Fibroblast of lung (primary cell): ENCODE measurements around the gene MICAL2. TPM values are rescaled to one million over a fixed set of nuclear protein-coding genes. Genes with fewer than 3 reads are reported as not detected.
A peak's percentile ranks its signal among the peaks of the same experiment; 100 is the strongest.

Source experiments
- DNase-seq, 2 donors: peaks; one replicate each; pipeline versions ENCODE4 v3.0.0 to v3.0.0-alpha.2; 2010; ENCODE audit warnings: low read depth in 2 of 2
- H2AFZ ChIP-seq: 2 replicates; pipeline ENCODE4 v1.5.1; 2012; ENCODE audit warnings: low read length, control low read depth, inconsistent platforms
- H3K27ac ChIP-seq: 2 replicates; pipeline ENCODE4 v1.5.1; 2011; ENCODE audit warnings: low read length, control low read depth; ENCODE audit not compliant: insufficient read depth
- H3K27me3 ChIP-seq: 2 replicates; pipeline ENCODE4 v1.5.1; 2011; ENCODE audit warnings: mild to moderate bottlenecking, low read length; ENCODE audit not compliant: control insufficient read depth, insufficient read depth
- H3K36me3 ChIP-seq: 2 replicates; pipeline ENCODE4 v1.5.1; 2011; ENCODE audit warnings: low read length; ENCODE audit not compliant: control insufficient read depth, insufficient read depth
- H3K4me1 ChIP-seq: 2 replicates; pipeline ENCODE4 v1.5.1; 2011; ENCODE audit warnings: low read length; ENCODE audit not compliant: control insufficient read depth, insufficient read depth; ENCODE audit errors: extremely low read depth
- H3K4me2 ChIP-seq: 2 replicates; pipeline ENCODE4 v1.5.1; 2011; ENCODE audit warnings: low read length, control low read depth; ENCODE audit not compliant: insufficient read depth; ENCODE audit errors: extremely low read depth
- H3K4me3 ChIP-seq, 4 experiments: fragments of 200-600 bp in 1 of 4; sonication (generic) in 1 of 4; replicated peaks in 1 of 4; 2 replicates each; pipeline ENCODE4 v1.5.1; 2011 to 2016; ENCODE audit warnings: low read length in 4 of 4, low read depth in 3 of 4, mild to moderate bottlenecking in 3 of 4, control low read depth in 2 of 4, inconsistent platforms in 1 of 4, mixed read lengths in 1 of 4; ENCODE audit not compliant: insufficient read depth in 1 of 4; ENCODE audit errors: control extremely low read depth in 1 of 4
- H3K79me2 ChIP-seq: 2 replicates; pipeline ENCODE4 v1.5.1; 2012; ENCODE audit warnings: mild to moderate bottlenecking, low read length, inconsistent platforms; ENCODE audit not compliant: control insufficient read depth, insufficient read depth
- H3K9ac ChIP-seq: 2 replicates; pipeline ENCODE4 v1.5.1; 2011; ENCODE audit warnings: mild to moderate bottlenecking, low read length, control low read depth; ENCODE audit not compliant: insufficient read depth
- H3K9me3 ChIP-seq: 2 replicates; pipeline ENCODE4 v1.5.1; 2012; ENCODE audit warnings: low read depth, low read length; ENCODE audit not compliant: control insufficient read depth, insufficient read depth
- H4K20me1 ChIP-seq: 2 replicates; pipeline ENCODE4 v1.5.1; 2011; ENCODE audit warnings: low read length; ENCODE audit not compliant: control insufficient read depth, insufficient read depth; ENCODE audit errors: extremely low read depth
- CTCF ChIP-seq, 2 donors: IDR thresholded peaks in 1 of 2; conservative IDR thresholded peaks in 1 of 2; 1 replicate in 1 of 2; 2 replicates in 1 of 2; pipeline ENCODE4 v1.5.1; 2011 to 2012; ENCODE audit warnings: low read length in 2 of 2, control low read depth in 1 of 2, inconsistent platforms in 1 of 2, low read depth in 1 of 2, mild to moderate bottlenecking in 1 of 2
- EZH2 ChIP-seq: IDR thresholded peaks from 2 replicates; pipeline ENCODE4 v1.5.1; 2012; ENCODE audit warnings: low read length, control low read depth, mild to moderate bottlenecking; ENCODE audit errors: missing control alignments
- polyA plus RNA-seq, 2 donors: library from polyadenylated mRNA; depleted of rRNA in 1 of 2; stranded (reverse) in 1 of 2; unstranded in 1 of 2; fragments of >200 nt; gene quantifications; 2 replicates each; pipeline ENCODE4 v1.2.1, GENCODE V29; 2011 to 2012; ENCODE audit warnings: missing spikeins in 1 of 2
- total RNA-seq: library from RNA; depleted of rRNA; stranded (reverse); fragments of >200 nt; gene quantifications from 2 replicates; pipeline ENCODE4 v1.2.1, GENCODE V29; 2014

The MICAL2 gene
- total and polyA plus RNA-seq, 2 donors (not counting 1 experiment from before 2014, with no cell fraction given): 78.5 to 275 TPM

- Histone ChIP-seq H2AFZ (no peak overlapping the region), H3K27me3 (no peaks in the 10 kb centered on the region), H3K9ac (no peak overlapping the region), H3K4me3 (no peak overlapping the region), H3K4me2 (no peak overlapping the region), H3K79me2 (peaks cover 55% of the 10 kb centered on the region), H3K27ac (no peak overlapping the region), H3K36me3 (peaks cover 14% of the 10 kb centered on the region), H3K9me3 (no peaks in the 10 kb centered on the region), H3K4me1 (peaks cover 48% of the 10 kb centered on the region), H4K20me1 (no peaks in the 10 kb centered on the region)
- no peak for TF ChIP-seq EZH2
- TF ChIP-seq CTCF (conservative IDR thresholded peaks at IDR 0.05 in 1 of 2, IDR thresholded peaks at IDR 0.05 in 1 of 2; ENCODE audit: low read depth in 1 of 2, low read length in 2 of 2): no peak
- no peak for DNase-seq
These were observed 31.8 kb downstream of the MICAL2 start for GRCh38 chr11:12142176-12142575.

- no peak overlapping the region for H2AFZ ChIP-seq
- H3K36me3 ChIP-seq: peaks cover 14% of the 10 kb centered on the region
- H3K27ac ChIP-seq: peak overlapping the region; percentile 11
- no peak overlapping the region for H3K4me2 ChIP-seq
- no peak overlapping the region for H3K4me3 ChIP-seq
- no peaks in the 10 kb centered on the region for H3K9me3 ChIP-seq
- no peak for DNase-seq
- TF ChIP-seq EZH2 (no peak), CTCF (conservative IDR thresholded peaks at IDR 0.05 in 1 of 2, IDR thresholded peaks at IDR 0.05 in 1 of 2; ENCODE audit: low read depth in 1 of 2, low read length in 2 of 2) (no peak)
- H3K79me2 ChIP-seq: peaks cover 53% of the 10 kb centered on the region
- H4K20me1 ChIP-seq: no peaks in the 10 kb centered on the region
- no peak overlapping the region for H3K9ac ChIP-seq
- H3K4me1 ChIP-seq: peaks cover 41% of the 10 kb centered on the region
- H3K27me3 ChIP-seq: no peaks in the 10 kb centered on the region
These were observed 32.5 kb downstream of the MICAL2 start for GRCh38 chr11:12142909-12143308.

- H3K36me3 ChIP-seq: peaks cover 12% of the 10 kb centered on the region
- H3K4me1 ChIP-seq: peaks cover 34% of the 10 kb centered on the region
- peaks cover 57% of the 10 kb centered on the region for H3K79me2 ChIP-seq
- H3K4me2 ChIP-seq: no peak overlapping the region
- no peaks in the 10 kb centered on the region for H3K9me3 ChIP-seq
- no peak for TF ChIP-seq EZH2
- TF ChIP-seq CTCF (conservative IDR thresholded peaks at IDR 0.05 in 1 of 2, IDR thresholded peaks at IDR 0.05 in 1 of 2; ENCODE audit: low read depth in 1 of 2, low read length in 2 of 2): no peak
- H4K20me1 ChIP-seq: no peaks in the 10 kb centered on the region
- H3K4me3 ChIP-seq: no peak overlapping the region
- H3K9ac ChIP-seq: no peak overlapping the region
- H2AFZ ChIP-seq: no peak overlapping the region
- H3K27ac ChIP-seq: peak overlapping the region; percentile 8
- DNase-seq: peak in 1 of 2 donors; percentile 76
- H3K27me3 ChIP-seq: no peaks in the 10 kb centered on the region
These were observed 33.3 kb downstream of the MICAL2 start for GRCh38 chr11:12143461-12144258.
